ENCODE results near the gene TM4SF1. TPM values are rescaled to one million over a fixed set of nuclear protein-coding genes. Genes with fewer than 3 reads are reported as not detected.

The TM4SF1 gene
- total and polyA plus RNA-seq, 10 donors = 31.0 to 260 (median 123) TPM

- H3K9me3 ChIP-seq = no peaks in the 10 kb centered on the region
- WGBS, 5 donors = 51 to 81% (median 69%) methylated on average over 2 of the region's 2 CpGs
- peak overlapping the region; percentile 31 to 74 (median 60) for H3K27ac ChIP-seq
- intact Hi-C loops (cut with DNase I; ENCODE audit: low total_unique reads) = no loop called here
- no peaks in the 10 kb centered on the region for H3K36me3 ChIP-seq
- no peaks in the 10 kb centered on the region for H3K27me3 ChIP-seq (replicated peaks in 1 of 7)
- H3K4me3 ChIP-seq = no peak overlapping the region
- H3K4me1 ChIP-seq = peaks cover 0 to 15% (median 4%) of the 10 kb centered on the region in 6 donors
- no peak for DNase-seq
- TF ChIP-seq POLR2A (IDR thresholded peaks at IDR 0.05) (no peak), POLR2AphosphoS5 (IDR thresholded peaks at IDR 0.05) (no peak)
- TF ChIP-seq, protein P1, sequence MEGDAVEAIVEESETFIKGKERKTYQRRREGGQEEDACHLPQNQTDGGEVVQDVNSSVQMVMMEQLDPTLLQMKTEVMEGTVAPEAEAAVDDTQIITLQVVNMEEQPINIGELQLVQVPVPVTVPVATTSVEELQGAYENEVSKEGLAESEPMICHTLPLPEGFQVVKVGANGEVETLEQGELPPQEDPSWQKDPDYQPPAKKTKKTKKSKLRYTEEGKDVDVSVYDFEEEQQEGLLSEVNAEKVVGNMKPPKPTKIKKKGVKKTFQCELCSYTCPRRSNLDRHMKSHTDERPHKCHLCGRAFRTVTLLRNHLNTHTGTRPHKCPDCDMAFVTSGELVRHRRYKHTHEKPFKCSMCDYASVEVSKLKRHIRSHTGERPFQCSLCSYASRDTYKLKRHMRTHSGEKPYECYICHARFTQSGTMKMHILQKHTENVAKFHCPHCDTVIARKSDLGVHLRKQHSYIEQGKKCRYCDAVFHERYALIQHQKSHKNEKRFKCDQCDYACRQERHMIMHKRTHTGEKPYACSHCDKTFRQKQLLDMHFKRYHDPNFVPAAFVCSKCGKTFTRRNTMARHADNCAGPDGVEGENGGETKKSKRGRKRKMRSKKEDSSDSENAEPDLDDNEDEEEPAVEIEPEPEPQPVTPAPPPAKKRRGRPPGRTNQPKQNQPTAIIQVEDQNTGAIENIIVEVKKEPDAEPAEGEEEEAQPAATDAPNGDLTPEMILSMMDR (IDR thresholded peaks at IDR 0.05 in 8 of 11, conservative IDR thresholded peaks at IDR 0.05 in 3 of 11) = no peak
These were observed 38.0 kb upstream of the TM4SF1 start for GRCh38 chr3:149415484-149415883.

DNA sequence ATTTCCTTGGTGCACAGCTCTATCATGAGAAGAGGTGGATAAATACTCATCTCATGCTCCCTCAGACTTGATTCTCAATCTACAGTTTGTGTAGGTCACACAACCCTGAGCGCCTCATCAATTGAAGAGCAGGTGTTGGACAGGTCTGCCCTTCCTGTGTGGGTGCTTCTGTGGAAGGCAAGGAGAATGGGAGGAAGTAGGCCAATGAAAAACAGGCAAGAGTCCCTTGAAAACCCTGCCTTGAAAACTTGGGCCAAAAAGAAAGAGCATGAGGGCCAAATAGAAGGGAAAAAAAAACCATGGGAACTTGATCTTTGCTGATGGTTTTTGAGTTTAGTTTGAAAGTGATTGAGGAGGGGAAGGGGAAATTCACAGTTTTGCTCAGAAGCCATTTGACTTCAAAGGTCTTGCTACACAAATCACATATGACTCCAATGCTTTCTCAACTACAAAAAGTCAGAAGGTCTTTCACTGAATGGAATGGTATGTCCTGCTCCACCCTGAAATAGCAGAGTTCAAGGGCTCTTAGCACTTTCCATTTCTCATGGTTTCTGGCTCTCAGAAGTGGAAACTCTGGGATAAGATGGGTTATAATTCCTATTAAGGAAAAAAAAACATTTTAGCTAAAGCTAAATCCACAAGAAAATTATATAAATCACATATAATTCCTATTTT is 37.2 kb upstream of the TM4SF1 start:
- DNase-seq = no peak
- WGBS, 5 donors = 69 to 89% (median 77%) methylated on average over 1 of the region's 1 CpG
- no peak for TF ChIP-seq POLR2A (IDR thresholded peaks at IDR 0.05)
- peak in 1 of 3 donors; percentile 23 for TF ChIP-seq POLR2AphosphoS5 (IDR thresholded peaks at IDR 0.05)
- intact Hi-C loops (cut with DNase I; ENCODE audit: low total_unique reads) = no loop called here
- peak overlapping the region in 7 of 8 donors; percentile 37 to 74 (median 66) for H3K27ac ChIP-seq
- no peaks in the 10 kb centered on the region for H3K9me3 ChIP-seq
- H3K27me3 ChIP-seq (replicated peaks in 1 of 7) = no peaks in the 10 kb centered on the region
- peaks cover 0 to 15% (median 4%) of the 10 kb centered on the region in 6 donors for H3K4me1 ChIP-seq
- no peak overlapping the region for H3K4me3 ChIP-seq
- H3K36me3 ChIP-seq = no peaks in the 10 kb centered on the region

DNA sequence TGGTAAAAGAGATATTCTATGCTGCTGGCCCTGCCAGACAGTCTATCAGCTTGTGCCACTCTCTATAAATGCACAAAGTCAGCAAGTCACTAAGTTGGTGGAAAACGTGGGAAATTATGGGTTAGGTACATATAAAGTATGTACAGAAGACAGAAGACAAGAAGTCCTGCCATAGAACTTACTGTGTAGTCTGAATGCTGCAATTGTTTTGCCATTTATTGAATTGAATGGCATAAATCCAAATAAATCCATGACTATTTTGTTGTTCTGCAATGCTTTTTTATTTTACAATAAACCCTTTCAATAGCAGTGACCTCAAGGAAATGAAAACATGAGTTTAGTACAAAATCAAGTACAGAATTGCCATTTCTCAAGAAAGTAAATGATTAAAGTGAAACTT is 34.1 kb upstream of the TM4SF1 start:
- Histone ChIP-seq H3K27ac (no peak overlapping the region), H3K27me3 (replicated peaks in 1 of 7) (no peaks in the 10 kb centered on the region), H3K4me3 (no peak overlapping the region), H3K36me3 (no peaks in the 10 kb centered on the region), H3K4me1 (peaks cover 0 to 15% (median 4%) of the 10 kb centered on the region in 6 donors), H3K9me3 (no peaks in the 10 kb centered on the region)
- intact Hi-C loops (cut with DNase I; ENCODE audit: low total_unique reads) = no loop called here
- no peak for DNase-seq
- WGBS, 5 donors = 53 to 79% (median 55%) methylated on average over 1 of the region's 1 CpG
- no peak for TF ChIP-seq POLR2A (IDR thresholded peaks at IDR 0.05)
- TF ChIP-seq, protein P1 (IDR thresholded peaks at IDR 0.05 in 8 of 11, conservative IDR thresholded peaks at IDR 0.05 in 3 of 11) = no peak
- no peak for TF ChIP-seq POLR2AphosphoS5 (IDR thresholded peaks at IDR 0.05)

GRCh38 chr3:149409351-149409750 is 31.9 kb upstream of the TM4SF1 start:
- Histone ChIP-seq H3K9me3 (no peaks in the 10 kb centered on the region), H3K4me1 (peaks cover 0 to 3% (median under 1%) of the 10 kb centered on the region in 6 donors), H3K4me3 (no peak overlapping the region), H3K27me3 (replicated peaks in 1 of 7) (no peaks in the 10 kb centered on the region), H3K27ac (no peak overlapping the region), H3K36me3 (no peaks in the 10 kb centered on the region)
- WGBS, 5 donors = 85 to 100% (median 97%) methylated on average over 2 of the region's 2 CpGs
- intact Hi-C loops (cut with DNase I; ENCODE audit: low total_unique reads) = no loop called here
- no peak for DNase-seq
- no peak for TF ChIP-seq POLR2AphosphoS5 (IDR thresholded peaks at IDR 0.05)
- TF ChIP-seq POLR2A (IDR thresholded peaks at IDR 0.05) = no peak
- TF ChIP-seq, protein P1 (IDR thresholded peaks at IDR 0.05 in 8 of 11, conservative IDR thresholded peaks at IDR 0.05 in 3 of 11) = no peak

All from spleen (tissue), 11 donors.